Stomach (tissue), 19 donors: ENCODE results near the gene PNPLA8. TPM values are rescaled to one million over a fixed set of nuclear protein-coding genes. Genes with fewer than 3 reads are reported as not detected.
A peak's percentile ranks its signal among the peaks of the same experiment; 100 is the strongest.

ENCODE experiments used
- DNase-seq, 2 donors: peaks; one replicate each; pipeline versions ENCODE4 v3.0.0 to v3.0.0-alpha.2; 2013 to 2019
- H3K27ac ChIP-seq, 5 donors: fragments of 200-600 bp in 4 of 5; sonication (generic) in 4 of 5; one replicate each; pipeline ENCODE4 v1.5.1; 2013 to 2019; ENCODE audit warnings: mild to moderate bottlenecking in 1 of 5, moderate library complexity in 1 of 5
- H3K27me3 ChIP-seq, 3 donors: fragments of 200-600 bp; sonication (generic); one replicate each; pipeline ENCODE4 v1.5.1; 2017 to 2019; ENCODE audit warnings: mixed run types in 1 of 3
- H3K36me3 ChIP-seq, 4 donors: fragments of 200-600 bp; sonication (generic); 1 replicate in 3 of 4; 2 replicates in 1 of 4; pipeline ENCODE4 v1.5.1; 2016 to 2019
- H3K4me1 ChIP-seq, 4 donors: fragments of 200-600 bp; sonication (generic); one replicate each; pipeline ENCODE4 v1.5.1; 2016 to 2019
- H3K4me3 ChIP-seq, 4 donors: fragments of 200-600 bp; sonication (generic) in 3 of 4; one replicate each; pipeline ENCODE4 v1.5.1; 2016 to 2019; ENCODE audit warnings: mild to moderate bottlenecking in 1 of 4
- H3K9me3 ChIP-seq, 4 donors: fragments of 200-600 bp; sonication (generic); one replicate each; pipeline ENCODE4 v1.5.1; 2016 to 2019
- EP300 ChIP-seq: sonication (generic); formaldehyde crosslinking; IDR thresholded peaks from one replicate; pipeline ENCODE4 v1.6.1; 2017; ENCODE audit warnings: antibody characterized with exemption
- POLR2A ChIP-seq, 4 donors: fragments of 450-650 bp; IDR thresholded peaks; one replicate each; pipeline ENCODE4 v1.6.1; 2016; ENCODE audit warnings: antibody characterized with exemption in 4 of 4, control low read depth in 2 of 4, mild to moderate bottlenecking in 1 of 4, moderate library complexity in 1 of 4
- POLR2AphosphoS5 ChIP-seq, 3 donors: sonication (generic); formaldehyde crosslinking; IDR thresholded peaks; one replicate each; pipeline ENCODE4 v1.6.1; 2016; ENCODE audit warnings: antibody characterized with exemption in 3 of 3
- WGBS, 5 donors: extraction: QIAGEN DNeasy Blood & Tissue Kit in 3 of 5; methylation state at CpG; one replicate each; pipeline versions ENCODE4 v1.1.5 to v1.1.7; 2013 to 2018; 5-methylcytosine and 5-hydroxymethylcytosine counted together
- intact Hi-C: fragments of 100-400 bp; cut with DNase I; formaldehyde crosslinking; loops from one replicate; pipeline ENCODE4 v1.15.1; 2023; ENCODE audit warnings: low total_unique reads
- long read RNA-seq, 10 donors: transcript quantifications; one replicate each; lab custom pipeline, GENCODE V29; 2026
- polyA plus RNA-seq, 3 donors: library from polyadenylated mRNA; stranded (reverse); fragments of 200-250 nt; gene quantifications; one replicate each; pipeline ENCODE4 v1.2.3, GENCODE V29; 2013
- total RNA-seq, 5 donors: library from RNA; depleted of rRNA; stranded (reverse); fragments of >200 nt; gene quantifications; one replicate each; pipeline versions ENCODE4 v1.1.0 to v1.2.3, GENCODE V29; 2014 to 2016
- TF ChIP-seq, protein P1 (sequence below), 7 experiments: fragments of 450-650 bp in 4 of 7; fragments of 200-600 bp in 3 of 7; sonication (generic) in 3 of 7; IDR thresholded peaks; one replicate each; pipeline ENCODE4 v1.5.1; 2016 to 2019; ENCODE audit warnings: antibody characterized with exemption in 7 of 7, control low read depth in 2 of 7, mild to moderate bottlenecking in 1 of 7
- donor health status: healthy with polysubstance abuse.
- donor health status: Bipolar disorder and iron deficiency.
- donor health status: healthy.

Gene PNPLA8
- 10 to 100 TPM in 4 of 5 donors, under 1 TPM in 1; 0.87 to 43.5 (median 21.3) TPM for total RNA-seq
- polyA plus RNA-seq, result 10 to 100 TPM in 2 of 3 donors, 1 to 10 TPM in 1; 9.7 to 18.2 (median 15.2) TPM
- long read RNA-seq, donor 1, partial matches to known transcripts, result 0 of 1 reads
- long read RNA-seq, donor 1, other reads (novel, unspliced or antisense), result 0 of 1 reads
- long read RNA-seq, donor 2, partial matches to known transcripts, result 0 of 4 reads
- long read RNA-seq, donor 2, other reads (novel, unspliced or antisense), result 0 of 4 reads
- long read RNA-seq, donor 3, partial matches to known transcripts, result 0 of 1 reads
- long read RNA-seq, donor 3, other reads (novel, unspliced or antisense), result 0 of 1 reads
- long read RNA-seq, donor 4, result 0 reads
- long read RNA-seq, donor 5, transcript PNPLA8-206 (10 exons, 3,462 nt), result major isoform, 6 of 8 reads
- long read RNA-seq, donor 5, partial matches to known transcripts, result 0 of 8 reads
- long read RNA-seq, donor 5, other reads (novel, unspliced or antisense), result 0 of 8 reads
- long read RNA-seq, donor 6, transcript PNPLA8-201 (11 exons, 3,490 nt), result major isoform, 5 of 20 reads
- long read RNA-seq, donor 6, partial matches to known transcripts, result 13 of 20 reads
- long read RNA-seq, donor 6, other reads (novel, unspliced or antisense), result 0 of 20 reads
- long read RNA-seq, donor 7, transcript PNPLA8-206 (10 exons, 3,462 nt), result major isoform, 5 of 7 reads
- long read RNA-seq, donor 7, partial matches to known transcripts, result 0 of 7 reads
- long read RNA-seq, donor 7, other reads (novel, unspliced or antisense), result 0 of 7 reads
- long read RNA-seq, donor 8, partial matches to known transcripts, result 6 of 9 reads
- long read RNA-seq, donor 8, other reads (novel, unspliced or antisense), result 0 of 9 reads
- long read RNA-seq, donor 9, partial matches to known transcripts, result 49 of 54 reads
- long read RNA-seq, donor 9, other reads (novel, unspliced or antisense), result 0 of 54 reads
- long read RNA-seq, donor 10, partial matches to known transcripts, result 0 of 1 reads
- long read RNA-seq, donor 10, other reads (novel, unspliced or antisense), result 0 of 1 reads

DNA sequence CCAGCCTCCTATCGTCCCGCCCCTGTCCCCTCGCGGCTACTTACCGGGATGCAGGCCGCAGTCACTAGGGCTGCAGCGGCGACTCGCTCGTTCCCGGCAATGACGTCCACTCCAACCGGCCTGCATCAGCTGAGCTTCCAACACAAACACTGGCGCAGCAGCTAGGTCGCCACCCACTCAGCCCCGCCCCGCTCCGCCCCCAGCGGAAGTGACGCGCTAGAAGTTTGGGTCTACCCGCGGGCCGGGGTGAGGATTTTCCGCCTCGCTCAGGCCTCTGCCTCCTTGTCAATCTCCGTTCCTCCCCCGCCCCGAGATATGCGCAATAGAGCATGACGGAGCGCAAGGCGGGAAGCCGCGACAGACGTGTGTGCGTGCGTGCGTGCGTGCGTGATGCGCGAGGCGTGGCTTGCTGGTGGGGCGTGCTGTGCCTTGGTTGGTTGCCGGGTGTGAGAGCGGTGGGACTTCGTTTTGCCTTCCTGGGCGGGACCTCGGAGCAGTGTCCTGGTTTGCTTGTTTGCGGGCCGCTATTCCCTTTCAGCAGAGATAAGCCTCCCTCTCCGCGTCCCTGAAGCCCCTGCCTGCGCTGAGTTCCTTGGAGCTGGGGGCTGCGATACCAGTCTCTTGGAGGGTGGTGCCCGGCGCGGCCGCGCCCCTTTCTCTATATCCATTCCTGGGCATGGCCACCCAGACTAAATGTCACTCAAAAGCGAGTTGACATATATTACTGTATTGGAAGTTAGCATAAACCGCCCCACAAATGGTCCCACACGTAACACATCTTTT, at the start of gene PNPLA8:
PNPLA8 (minus strand) TSS at position 151 of the 783 bp plus-strand sequence. CDS start 10,644 bp downstream, outside the sequence.
- peak; percentile 100 for DNase-seq
- intact Hi-C loops, result no loop called here
- H3K27ac ChIP-seq, result peak within 1 kb of the TSS; percentile 98 to 99 (median 99)
- H3K36me3 ChIP-seq, result no peaks in the 10 kb centered on the region
- 0 to 1% (median 0%) methylated on average over 32 to 64 of the region's 64 CpGs for WGBS, 5 donors
- peak; percentile 80 for TF ChIP-seq EP300
- TF ChIP-seq, protein P1, sequence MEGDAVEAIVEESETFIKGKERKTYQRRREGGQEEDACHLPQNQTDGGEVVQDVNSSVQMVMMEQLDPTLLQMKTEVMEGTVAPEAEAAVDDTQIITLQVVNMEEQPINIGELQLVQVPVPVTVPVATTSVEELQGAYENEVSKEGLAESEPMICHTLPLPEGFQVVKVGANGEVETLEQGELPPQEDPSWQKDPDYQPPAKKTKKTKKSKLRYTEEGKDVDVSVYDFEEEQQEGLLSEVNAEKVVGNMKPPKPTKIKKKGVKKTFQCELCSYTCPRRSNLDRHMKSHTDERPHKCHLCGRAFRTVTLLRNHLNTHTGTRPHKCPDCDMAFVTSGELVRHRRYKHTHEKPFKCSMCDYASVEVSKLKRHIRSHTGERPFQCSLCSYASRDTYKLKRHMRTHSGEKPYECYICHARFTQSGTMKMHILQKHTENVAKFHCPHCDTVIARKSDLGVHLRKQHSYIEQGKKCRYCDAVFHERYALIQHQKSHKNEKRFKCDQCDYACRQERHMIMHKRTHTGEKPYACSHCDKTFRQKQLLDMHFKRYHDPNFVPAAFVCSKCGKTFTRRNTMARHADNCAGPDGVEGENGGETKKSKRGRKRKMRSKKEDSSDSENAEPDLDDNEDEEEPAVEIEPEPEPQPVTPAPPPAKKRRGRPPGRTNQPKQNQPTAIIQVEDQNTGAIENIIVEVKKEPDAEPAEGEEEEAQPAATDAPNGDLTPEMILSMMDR (IDR thresholded peaks at IDR 0.05), result peak in 1 of 7 experiments; percentile 16
- TF ChIP-seq POLR2A (IDR thresholded peaks at IDR 0.05), result peak in 2 of 4 donors; percentile 91 to 95
- peak; percentile 97 to 99 (median 99) for TF ChIP-seq POLR2AphosphoS5 (IDR thresholded peaks at IDR 0.05)
- H3K4me1 ChIP-seq, result peaks cover 22 to 48% (median 39%) of the 10 kb centered on the region in 4 donors
- H3K27me3 ChIP-seq, result no peaks in the 10 kb centered on the region
- H3K9me3 ChIP-seq, result no peaks in the 10 kb centered on the region
- peak within 1 kb of the TSS; percentile 51 to 81 (median 64) for H3K4me3 ChIP-seq

DNA sequence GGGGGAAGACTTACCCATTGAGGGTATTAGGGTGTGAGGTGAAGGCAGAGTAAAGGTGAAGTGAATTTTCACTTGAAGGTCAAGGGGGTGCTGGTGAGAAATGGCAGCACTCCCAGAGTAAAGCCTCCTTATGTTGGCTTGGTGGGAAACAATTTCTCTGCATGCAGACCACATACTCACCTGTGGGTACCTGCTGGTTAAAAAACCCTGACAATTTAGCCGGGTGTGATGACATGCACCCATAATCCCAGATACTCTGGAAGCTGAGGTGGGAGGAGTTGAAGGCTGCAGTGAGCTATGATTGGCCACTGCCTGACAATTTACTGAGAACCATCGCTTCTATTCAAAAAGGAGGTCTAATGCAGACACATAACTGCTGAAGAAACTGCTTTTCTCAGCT, 49.2 kb upstream of the PNPLA8 start:
- Histone ChIP-seq H3K4me1 (peaks cover 6 to 33% (median 20%) of the 10 kb centered on the region in 4 donors), H3K27me3 (no peaks in the 10 kb centered on the region), H3K4me3 (no peak overlapping the region), H3K9me3 (peaks cover 0 to 10% (median under 1%) of the 10 kb centered on the region in 4 donors), H3K36me3 (peaks cover 10 to 48% (median 40%) of the 10 kb centered on the region in 4 donors), H3K27ac (no peak overlapping the region)
- intact Hi-C loops, result no loop called here
- no peak for DNase-seq
- TF ChIP-seq POLR2AphosphoS5 (IDR thresholded peaks at IDR 0.05) (no peak), POLR2A (IDR thresholded peaks at IDR 0.05) (no peak), EP300 (no peak)
- TF ChIP-seq, protein P1 (IDR thresholded peaks at IDR 0.05), result no peak
- 64 to 95% (median 92%) methylated on average over 2 of the region's 2 CpGs for WGBS, 5 donors

- peaks cover 2 to 35% (median 26%) of the 10 kb centered on the region in 4 donors for H3K36me3 ChIP-seq
Measured at GRCh38 chr7:108572480-108572879, 46.5 kb upstream of the PNPLA8 start.

More at GRCh38 chr7:108572480-108572879, 46.5 kb upstream of the PNPLA8 start:
- no peak for DNase-seq
- intact Hi-C loops, result no loop called here
- Histone ChIP-seq H3K4me1 (peaks cover 17 to 48% (median 31%) of the 10 kb centered on the region in 4 donors), H3K27ac (no peak overlapping the region), H3K4me3 (peak overlapping the region in 1 of 4 donors; percentile 83), H3K27me3 (no peaks in the 10 kb centered on the region), H3K9me3 (no peaks in the 10 kb centered on the region)
- WGBS, 5 donors, result 81 to 92% (median 84%) methylated on average over 2 of the region's 2 CpGs
- TF ChIP-seq, protein P1 (IDR thresholded peaks at IDR 0.05), result no peak
- TF ChIP-seq POLR2A (IDR thresholded peaks at IDR 0.05) (no peak), EP300 (no peak), POLR2AphosphoS5 (IDR thresholded peaks at IDR 0.05) (no peak)
